Breast epithelium (tissue), 4 donors: ENCODE measurements around the gene MDFIC2. TPM values are rescaled to one million over a fixed set of nuclear protein-coding genes. Genes with fewer than 3 reads are reported as not detected.
"Not testable (repeated sequence)": the region's sequence is repeated elsewhere in the genome, so short reads cannot be mapped to it uniquely, and the experiment has no call there.

Source experiments
- DNase-seq, 2 donors: peaks; one replicate each; pipeline ENCODE4 v3.0.0-alpha.2; 2019; ENCODE audit warnings: low spot score in 2 of 2
- H3K27ac ChIP-seq, 2 donors: fragments of 200-600 bp; sonication (generic) in 1 of 2; one replicate each; pipeline ENCODE4 v1.5.1; 2016 to 2019; ENCODE audit warnings: mild to moderate bottlenecking in 1 of 2
- H3K27me3 ChIP-seq, 2 donors: fragments of 200-600 bp; sonication (generic) in 1 of 2; one replicate each; pipeline versions ENCODE4 v1.5.1 to v1.6.0; 2017 to 2019; ENCODE audit warnings: control low read depth in 1 of 2, mild to moderate bottlenecking in 1 of 2
- H3K36me3 ChIP-seq: fragments of 200-600 bp; one replicate; pipeline ENCODE4 v1.5.1; 2019
- H3K4me1 ChIP-seq, 2 donors: fragments of 200-600 bp; sonication (generic); one replicate each; pipeline ENCODE4 v1.5.1; 2016 to 2019; ENCODE audit warnings: control low read depth in 1 of 2
- H3K4me3 ChIP-seq, 3 donors: fragments of 200-600 bp; sonication (generic); 1 replicate in 2 of 3; 2 replicates in 1 of 3; pipeline ENCODE4 v1.5.1; 2016 to 2019; ENCODE audit warnings: mild to moderate bottlenecking in 3 of 3, moderate library complexity in 2 of 3
- H3K9me3 ChIP-seq, 2 donors: fragments of 200-600 bp; sonication (generic) in 1 of 2; one replicate each; pipeline ENCODE4 v1.5.1; 2016 to 2019; ENCODE audit warnings: control low read depth in 1 of 2
- CTCF ChIP-seq, 3 donors: fragments of 450-650 bp; IDR thresholded peaks; one replicate each; pipeline ENCODE4 v1.5.1; 2016 to 2017; ENCODE audit warnings: antibody characterized with exemption in 3 of 3, mild to moderate bottlenecking in 3 of 3, moderate library complexity in 3 of 3
- POLR2A ChIP-seq: fragments of 450-650 bp; IDR thresholded peaks from one replicate; pipeline ENCODE4 v1.6.1; 2016; ENCODE audit warnings: antibody characterized with exemption, mild to moderate bottlenecking, moderate library complexity
- POLR2AphosphoS5 ChIP-seq, 3 donors: sonication (generic); formaldehyde crosslinking; IDR thresholded peaks; one replicate each; pipeline ENCODE4 v1.6.1; 2017; ENCODE audit warnings: antibody characterized with exemption in 3 of 3
- intact Hi-C: fragments of 100-400 bp; cut with DNase I; formaldehyde crosslinking; loops from one replicate; pipeline ENCODE4 v1.15.1; 2023; ENCODE audit warnings: low total_unique reads
- total RNA-seq, 3 donors: library from RNA; depleted of rRNA; stranded (reverse); fragments of >200 nt; gene quantifications; one replicate each; pipeline ENCODE4 v1.1.0, GENCODE V29; 2016

MDFIC2 gene
- total RNA-seq, 3 donors from 2014 or later, result not detected

GRCh38 chr3:70352215-70352614, 39.8 kb upstream of the MDFIC2 start:
- H3K27me3 ChIP-seq, result no peaks in the 10 kb centered on the region
- no peak for TF ChIP-seq POLR2A
- no peak for TF ChIP-seq CTCF (IDR thresholded peaks at IDR 0.05)
- no peak for TF ChIP-seq POLR2AphosphoS5 (IDR thresholded peaks at IDR 0.05)
- no peak for DNase-seq
- H3K9me3 ChIP-seq, result no peaks in the 10 kb centered on the region
- H3K27ac ChIP-seq, result no peak overlapping the region
- intact Hi-C loops, result no loop called here
- no peak overlapping the region for H3K4me3 ChIP-seq
- no peaks in the 10 kb centered on the region for H3K4me1 ChIP-seq
- no peaks in the 10 kb centered on the region for H3K36me3 ChIP-seq

- H3K36me3 ChIP-seq, result no peaks in the 10 kb centered on the region
- H3K4me1 ChIP-seq, result no peaks in the 10 kb centered on the region
- no peak for DNase-seq
- H3K27ac ChIP-seq, result no peak overlapping the region
- no peak overlapping the region for H3K4me3 ChIP-seq
- no peak for TF ChIP-seq CTCF (IDR thresholded peaks at IDR 0.05)
- no peak for TF ChIP-seq POLR2AphosphoS5 (IDR thresholded peaks at IDR 0.05)
- no peak for TF ChIP-seq POLR2A
- peaks cover 4 to 17% of the 10 kb centered on the region in 2 donors for H3K9me3 ChIP-seq
- intact Hi-C loops, result no loop called here
- H3K27me3 ChIP-seq, result no peaks in the 10 kb centered on the region
Measured at GRCh38 chr3:70342149-70342548, 29.7 kb upstream of the MDFIC2 start.

- intact Hi-C loops, H3K27me3 ChIP-seq: not testable (repeated sequence)
Measured at GRCh38 chr3:70336885-70337284, 24.4 kb upstream of the MDFIC2 start.

GRCh38 chr3:70333080-70333479, 20.6 kb upstream of the MDFIC2 start:
- no peaks in the 10 kb centered on the region for H3K4me1 ChIP-seq
- H3K27ac ChIP-seq, result no peak overlapping the region
- H3K9me3 ChIP-seq, result no peaks in the 10 kb centered on the region
- DNase-seq, result no peak
- TF ChIP-seq POLR2AphosphoS5 (IDR thresholded peaks at IDR 0.05) (no peak), POLR2A (no peak), CTCF (IDR thresholded peaks at IDR 0.05) (no peak)
- H3K27me3 ChIP-seq, result no peaks in the 10 kb centered on the region
- H3K4me3 ChIP-seq, result no peak overlapping the region
- intact Hi-C loops, result no loop called here
- H3K36me3 ChIP-seq, result no peaks in the 10 kb centered on the region

More at GRCh38 chr3:70336885-70337284, 24.4 kb upstream of the MDFIC2 start:
- H3K4me1 ChIP-seq, H3K36me3 ChIP-seq, DNase-seq, H3K4me3 ChIP-seq, H3K9me3 ChIP-seq, H3K27ac ChIP-seq: not testable (repeated sequence)

GRCh38 chr3:70315021-70315420, 2.6 kb upstream of the MDFIC2 start:
- no peaks in the 10 kb centered on the region for H3K27me3 ChIP-seq
- no peak overlapping the region for H3K4me3 ChIP-seq
- intact Hi-C loops, result no loop called here
- no peaks in the 10 kb centered on the region for H3K4me1 ChIP-seq
- no peak for DNase-seq
- H3K36me3 ChIP-seq, result no peaks in the 10 kb centered on the region
- no peak overlapping the region for H3K27ac ChIP-seq
- peaks cover 0 to 15% of the 10 kb centered on the region in 2 donors for H3K9me3 ChIP-seq
- TF ChIP-seq CTCF (IDR thresholded peaks at IDR 0.05) (no peak), POLR2AphosphoS5 (IDR thresholded peaks at IDR 0.05) (no peak), POLR2A (no peak)

GRCh38 chr3:70310809-70311208, 1.6 kb downstream of the MDFIC2 start:
- Histone ChIP-seq H3K9me3 (no peaks in the 10 kb centered on the region), H3K27me3 (no peaks in the 10 kb centered on the region), H3K4me1 (no peaks in the 10 kb centered on the region), H3K36me3 (no peaks in the 10 kb centered on the region), H3K4me3 (no peak overlapping the region), H3K27ac (no peak overlapping the region)
- intact Hi-C loops, result no loop called here
- TF ChIP-seq POLR2AphosphoS5 (IDR thresholded peaks at IDR 0.05), result no peak
- TF ChIP-seq POLR2A, result no peak
- TF ChIP-seq CTCF (IDR thresholded peaks at IDR 0.05), result no peak
- DNase-seq, result no peak
